ENCODE results near the gene WDR38.

WDR38 gene

GRCh38 chr9:124882231-124882630 is 29.0 kb downstream of the WDR38 start:
- no peak for DNase-seq (ENCODE audit: low read depth)

DNA sequence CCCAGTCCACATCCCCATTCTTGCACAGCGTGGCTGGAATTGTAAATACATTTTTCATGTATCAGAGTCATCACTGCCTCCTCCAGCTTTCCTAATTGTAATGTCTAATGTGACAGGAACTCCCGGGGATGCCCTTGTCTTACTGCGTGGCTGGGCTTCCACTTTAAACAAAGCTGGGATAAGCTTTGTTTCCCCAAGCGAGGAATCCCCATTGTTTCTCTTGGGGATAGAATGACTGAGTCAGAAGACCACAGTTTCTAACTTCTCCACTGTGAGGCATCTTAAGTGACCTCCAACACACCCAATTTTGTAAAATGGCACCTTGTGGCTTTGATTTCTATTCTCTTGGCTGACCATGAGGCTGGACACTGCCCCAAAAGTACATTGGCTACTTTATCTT is 31.1 kb downstream of the WDR38 start:
- no peak for DNase-seq (ENCODE audit: low read depth)

- no peak for DNase-seq (ENCODE audit: low read depth)
These were observed 32.3 kb downstream of the WDR38 start for GRCh38 chr9:124885551-124885950.

GRCh38 chr9:124886461-124886860 is 33.2 kb downstream of the WDR38 start:
- no peak for DNase-seq (ENCODE audit: low read depth)

GRCh38 chr9:124886866-124887492 is 33.7 kb downstream of the WDR38 start:
- DNase-seq (ENCODE audit: low read depth) = no peak

DNA sequence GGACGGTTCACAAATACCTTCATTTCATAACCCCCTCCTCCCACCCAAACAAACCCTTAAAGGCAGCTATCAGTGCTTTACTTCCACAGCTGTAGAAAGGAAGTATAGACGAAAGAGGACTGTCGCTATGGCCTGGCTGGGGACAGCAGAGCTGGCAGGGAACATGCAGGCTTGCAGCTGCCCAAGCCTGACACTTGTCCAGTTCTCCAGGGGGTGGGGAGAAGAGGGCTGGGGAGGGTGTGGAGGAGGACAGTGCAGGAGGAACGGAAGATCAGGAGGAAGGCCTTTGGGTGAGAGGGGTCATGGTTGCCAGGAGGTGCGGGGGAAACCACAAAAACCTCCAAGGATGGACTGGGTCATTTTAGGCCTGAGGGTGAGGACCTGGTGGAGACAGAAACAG is 34.6 kb downstream of the WDR38 start:
- DNase-seq (ENCODE audit: low read depth) = no peak

- no peak for DNase-seq (ENCODE audit: low read depth)
These were observed 35.7 kb downstream of the WDR38 start for GRCh38 chr9:124889006-124889405.

GRCh38 chr9:124890179-124890578 is 36.9 kb downstream of the WDR38 start:
- no peak for DNase-seq (ENCODE audit: low read depth)

GRCh38 chr9:124894035-124894740 is 40.9 kb downstream of the WDR38 start:
- no peak for DNase-seq (ENCODE audit: low read depth)

GRCh38 chr9:124894741-124895170 is 41.5 kb downstream of the WDR38 start:
- no peak for DNase-seq (ENCODE audit: low read depth)

DNA sequence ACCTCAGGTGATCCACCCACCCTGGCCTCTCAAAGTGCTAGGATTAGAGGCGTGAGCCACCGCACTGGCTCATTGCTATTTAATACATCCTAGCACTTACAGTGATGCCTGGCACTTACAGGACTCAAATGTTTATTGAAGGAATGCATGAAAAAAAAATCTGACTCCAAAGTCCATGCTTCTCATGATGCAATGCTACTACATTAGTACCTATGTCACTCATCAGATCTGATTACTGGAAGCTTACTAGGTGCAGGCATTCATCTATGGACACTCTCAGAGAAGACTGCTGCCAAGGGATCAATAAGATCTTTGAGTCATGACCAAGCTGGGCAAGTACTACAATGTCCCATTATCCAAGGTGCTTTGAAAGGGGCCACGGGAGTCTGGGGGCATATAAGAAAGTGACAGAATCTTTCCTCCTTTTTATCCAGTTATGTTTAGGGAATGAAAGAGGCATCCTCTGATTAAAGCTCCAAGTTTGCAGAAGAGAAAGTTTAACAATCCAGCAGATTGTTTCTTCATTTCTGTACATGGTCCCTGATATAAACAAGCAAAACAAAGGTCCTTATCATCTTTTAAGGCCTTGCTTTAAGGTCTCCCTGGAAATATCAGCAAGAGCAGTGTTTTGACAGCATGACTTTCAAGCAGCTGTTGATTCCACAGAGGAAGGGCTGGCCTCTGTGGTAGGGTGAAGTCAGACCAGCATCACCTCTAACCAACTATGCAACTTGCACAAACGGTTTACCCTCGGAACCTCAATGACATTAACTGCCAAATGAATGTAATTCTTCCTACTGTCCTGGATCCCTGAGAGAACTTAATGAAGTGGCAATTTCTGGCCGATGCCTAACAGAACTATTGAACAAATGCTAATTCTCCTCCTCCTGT is 44.6 kb downstream of the WDR38 start:
- no peak for DNase-seq (ENCODE audit: low read depth)

DNA sequence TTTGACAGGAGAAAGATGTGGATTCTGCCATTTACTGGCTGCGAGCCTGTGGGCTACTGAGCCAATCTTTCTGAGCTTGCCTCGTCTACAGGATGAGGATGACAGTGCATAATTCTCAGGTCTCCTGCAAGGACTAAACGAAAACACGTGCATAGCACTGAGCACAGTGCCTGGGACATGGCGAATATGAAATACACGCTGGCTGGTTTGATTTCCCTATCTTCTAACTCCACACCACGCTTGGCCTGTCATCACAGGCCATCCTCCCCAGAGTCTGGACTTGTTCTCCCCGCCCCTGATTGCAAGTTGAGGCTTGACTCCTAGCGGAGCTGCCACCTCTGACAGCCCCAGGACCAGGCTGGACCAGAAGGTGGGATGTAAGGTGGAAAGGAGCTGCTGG is 46.6 kb downstream of the WDR38 start:
- no peak for DNase-seq (ENCODE audit: low read depth)

DNA sequence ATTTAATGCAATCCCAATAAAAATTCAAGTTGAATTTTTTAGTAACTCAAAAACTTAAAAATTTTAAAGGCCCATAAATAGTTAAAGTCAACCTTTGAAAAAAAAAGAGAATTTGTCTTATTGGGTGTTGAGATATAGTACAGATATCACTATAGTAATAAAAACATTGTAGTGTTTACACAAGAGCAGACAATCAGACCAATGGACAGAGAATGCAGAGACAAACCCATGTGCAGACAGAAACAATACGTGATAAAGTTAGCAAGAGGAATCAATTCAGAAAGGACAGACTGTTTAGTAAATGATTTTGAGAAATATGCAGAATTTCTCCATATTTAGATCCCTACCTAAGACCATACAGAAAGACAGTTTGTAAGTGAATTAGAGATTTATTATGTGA is 53.7 kb downstream of the WDR38 start:
- DNase-seq (ENCODE audit: low read depth) = no peak
